HG03442 (cell line): Measurements from ENCODE around the gene MRPS14.

Experiments
- ATAC-seq: cut with Tn5 transposase; IDR thresholded peaks from one replicate; pipeline ENCODE4 v1.9.1; 2021; ENCODE audit warnings: mild to moderate bottlenecking, moderate library complexity; ENCODE audit not compliant: unreplicated experiment

Gene MRPS14

GRCh38 chr1:174988986-174989385, 34.2 kb downstream of the MRPS14 start:
- ATAC-seq, result peak; percentile 43

- no peak for ATAC-seq
These were observed 34.7 kb downstream of the MRPS14 start for GRCh38 chr1:174988539-174988938.

GRCh38 chr1:174984952-174985351, 38.3 kb downstream of the MRPS14 start:
- ATAC-seq, result no peak

GRCh38 chr1:174982971-174983689, 40.1 kb downstream of the MRPS14 start:
- no peak for ATAC-seq

GRCh38 chr1:174976436-174977108, 46.7 kb downstream of the MRPS14 start:
- ATAC-seq, result no peak

- ATAC-seq, result no peak
These were observed 47.5 kb downstream of the MRPS14 start for GRCh38 chr1:174975764-174976163.

- ATAC-seq, result no peak
These were observed 48.5 kb downstream of the MRPS14 start for GRCh38 chr1:174974711-174975119.

- ATAC-seq, result no peak
These were observed 51.3 kb downstream of the MRPS14 start for GRCh38 chr1:174971902-174972301.

GRCh38 chr1:174971466-174971865, 51.8 kb downstream of the MRPS14 start:
- no peak for ATAC-seq

GRCh38 chr1:174969977-174970376, 53.2 kb downstream of the MRPS14 start:
- ATAC-seq, result no peak

GRCh38 chr1:174968750-174969244, 54.4 kb downstream of the MRPS14 start:
- peak; percentile 84 for ATAC-seq

GRCh38 chr1:174967845-174968705, 55.1 kb downstream of the MRPS14 start:
- no peak for ATAC-seq

GRCh38 chr1:174966008-174966572, 57.1 kb downstream of the MRPS14 start:
- ATAC-seq, result no peak

- ATAC-seq, result no peak
These were observed 57.7 kb downstream of the MRPS14 start for GRCh38 chr1:174965362-174966007.

GRCh38 chr1:174964972-174965361, 58.3 kb downstream of the MRPS14 start:
- no peak for ATAC-seq

GRCh38 chr1:174964261-174964971, 58.8 kb downstream of the MRPS14 start:
- no peak for ATAC-seq

- no peak for ATAC-seq
These were observed 59.6 kb downstream of the MRPS14 start for GRCh38 chr1:174963529-174964125.
